Measurements from ENCODE around the gene DNAJC5G.
"Not testable (repeated sequence)": the region's sequence is repeated elsewhere in the genome, so short reads cannot be mapped to it uniquely, and the experiment has no call there.

The DNAJC5G gene

GRCh38 chr2:27272537-27273522 lies 2.4 kb upstream of the DNAJC5G start:
- in situ Hi-C loops (cut with MboI; ENCODE audit: low sequenced_read_pairs) = not testable (repeated sequence)

GRCh38 chr2:27278010-27278409 lies 2.8 kb downstream of the DNAJC5G start:
- in situ Hi-C loops (cut with MboI; ENCODE audit: low sequenced_read_pairs) = no loop called here

GRCh38 chr2:27280826-27281225 lies 5.6 kb downstream of the DNAJC5G start:
- in situ Hi-C loops (cut with MboI; ENCODE audit: low sequenced_read_pairs) = no loop called here

GRCh38 chr2:27281442-27281841 lies 6.2 kb downstream of the DNAJC5G start:
- in situ Hi-C loops (cut with MboI; ENCODE audit: low sequenced_read_pairs) = no loop called here

- in situ Hi-C loops (cut with MboI; ENCODE audit: low sequenced_read_pairs) = no loop called here
Measured at GRCh38 chr2:27281855-27282559, 6.8 kb downstream of the DNAJC5G start, which contains the start of gene TRIM54. TSS of gene TRIM54 (plus strand) at chr2:27282429. CDS start at chr2:27282732, 303 bp downstream.

- in situ Hi-C loops (cut with MboI; ENCODE audit: low sequenced_read_pairs) = no loop called here
Measured at GRCh38 chr2:27282892-27283291, 7.7 kb downstream of the DNAJC5G start.

- in situ Hi-C loops (cut with MboI; ENCODE audit: low sequenced_read_pairs) = no loop called here
Measured at GRCh38 chr2:27284996-27285395, 9.8 kb downstream of the DNAJC5G start.

- in situ Hi-C loops (cut with MboI; ENCODE audit: low sequenced_read_pairs) = no loop called here
Measured at GRCh38 chr2:27285481-27285880, 10.2 kb downstream of the DNAJC5G start.

GRCh38 chr2:27288610-27289009 lies 13.4 kb downstream of the DNAJC5G start:
- in situ Hi-C loops (cut with MboI; ENCODE audit: low sequenced_read_pairs) = no loop called here

- in situ Hi-C loops (cut with MboI; ENCODE audit: low sequenced_read_pairs) = no loop called here
Measured at GRCh38 chr2:27290549-27290948, 15.3 kb downstream of the DNAJC5G start.

GRCh38 chr2:27291865-27292264 lies 16.6 kb downstream of the DNAJC5G start:
- in situ Hi-C loops (cut with MboI; ENCODE audit: low sequenced_read_pairs) = no loop called here

- in situ Hi-C loops (cut with MboI; ENCODE audit: low sequenced_read_pairs) = no loop called here
Measured at GRCh38 chr2:27294928-27295327, 19.7 kb downstream of the DNAJC5G start.

GRCh38 chr2:27296481-27296880 lies 21.2 kb downstream of the DNAJC5G start:
- in situ Hi-C loops (cut with MboI; ENCODE audit: low sequenced_read_pairs) = no loop called here

- in situ Hi-C loops (cut with MboI; ENCODE audit: low sequenced_read_pairs) = no loop called here
Measured at GRCh38 chr2:27297195-27297594, 22.0 kb downstream of the DNAJC5G start.

- in situ Hi-C loops (cut with MboI; ENCODE audit: low sequenced_read_pairs) = no loop called here
Measured at GRCh38 chr2:27298391-27299080, 23.3 kb downstream of the DNAJC5G start.

GRCh38 chr2:27300606-27301005 lies 25.4 kb downstream of the DNAJC5G start:
- in situ Hi-C loops (cut with MboI; ENCODE audit: low sequenced_read_pairs) = not testable (repeated sequence)

GRCh38 chr2:27303093-27304025 lies 28.1 kb downstream of the DNAJC5G start:
- in situ Hi-C loops (cut with MboI; ENCODE audit: low sequenced_read_pairs) = no loop called here

GRCh38 chr2:27304488-27305240 lies 29.4 kb downstream of the DNAJC5G start:
- in situ Hi-C loops (cut with MboI; ENCODE audit: low sequenced_read_pairs) = no loop called here

GRCh38 chr2:27305516-27305915 lies 30.3 kb downstream of the DNAJC5G start:
- in situ Hi-C loops (cut with MboI; ENCODE audit: low sequenced_read_pairs) = no loop called here
